Panc1 (cell line): ENCODE measurements around the gene CELA1. TPM values are rescaled to one million over a fixed set of nuclear protein-coding genes. Genes with fewer than 3 reads are reported as not detected.

Experiments used
- total RNA-seq: library from RNA; stranded (reverse); gene quantifications from one replicate; pipeline ENCODE4 v1.2.1, GENCODE V29; 2021; ENCODE audit not compliant: unreplicated experiment

Gene CELA1
- total RNA-seq, 1 experiment from 2014 or later, result not detected

Other genes starting within 250 kb of the CELA1 start
- 33.9 TPM for gene TFCP2, start 173.5 kb downstream of the CELA1 start, total RNA-seq
- gene POU6F1, start 128.6 kb downstream of the CELA1 start, total RNA-seq, result 3.1 TPM
- 197 TPM for gene DAZAP2, start 107.9 kb downstream of the CELA1 start, total RNA-seq
- gene SMAGP, start 76.3 kb downstream of the CELA1 start, total RNA-seq, result 2.4 TPM
- 0.39 TPM for gene BIN2, start 22.5 kb downstream of the CELA1 start, total RNA-seq
- 6.5 TPM for gene GALNT6, start 44.7 kb upstream of the CELA1 start, total RNA-seq
- gene SLC4A8, start 78.2 kb upstream of the CELA1 start, total RNA-seq, result 18.8 TPM
- 8.6 TPM for gene SCN8A, start 244.6 kb upstream of the CELA1 start, total RNA-seq